Hematopoietic multipotent progenitor cell treated with erythropoietin and hydrocortisone succinate and interleukin-3 and kit ligand, for 6 days (in vitro differentiated cells): Measurements from ENCODE around the gene MYMX.
A peak's percentile ranks its signal among the peaks of the same experiment; 100 is the strongest.
"Not testable (repeated sequence)": the region's sequence is repeated elsewhere in the genome, so short reads cannot be mapped to it uniquely, and the experiment has no call there.

Experiments used
- DNase-seq: peaks from one replicate; pipeline ENCODE4 v3.0.0-alpha.2; 2015

The MYMX gene

GRCh38 chr6:44216677-44217331 is at the start of gene MYMX:
Gene MYMX, plus strand, starts transcription at chr6:44216926. Its CDS starts 546 bp downstream, at chr6:44217472.
- peak; percentile 43 for DNase-seq

- DNase-seq = no peak
Measured at GRCh38 chr6:44167567-44167966, 49.2 kb upstream of the MYMX start.

GRCh38 chr6:44169154-44169553 is 47.6 kb upstream of the MYMX start:
- peak; percentile 40 for DNase-seq

- DNase-seq = peak; percentile 33
Measured at GRCh38 chr6:44169886-44170570, 46.7 kb upstream of the MYMX start.

GRCh38 chr6:44171899-44172546 is 44.7 kb upstream of the MYMX start:
- no peak for DNase-seq

GRCh38 chr6:44172731-44173500 is 43.8 kb upstream of the MYMX start:
- DNase-seq = peak; percentile 92

- no peak for DNase-seq
Measured at GRCh38 chr6:44176130-44176761, 40.5 kb upstream of the MYMX start.

- peak; percentile 35 for DNase-seq
Measured at GRCh38 chr6:44176762-44177509, 39.8 kb upstream of the MYMX start.

GRCh38 chr6:44177691-44178423 is 38.9 kb upstream of the MYMX start:
- DNase-seq = no peak

- DNase-seq = no peak
Measured at GRCh38 chr6:44178424-44179071, 38.2 kb upstream of the MYMX start.

- no peak for DNase-seq
Measured at GRCh38 chr6:44179072-44179536, 37.6 kb upstream of the MYMX start.

GRCh38 chr6:44179648-44180047 is 37.1 kb upstream of the MYMX start:
- no peak for DNase-seq

GRCh38 chr6:44180406-44180805 is 36.3 kb upstream of the MYMX start:
- DNase-seq = no peak

- DNase-seq = no peak
Measured at GRCh38 chr6:44180886-44181285, 35.8 kb upstream of the MYMX start.

- DNase-seq = not testable (repeated sequence)
Measured at GRCh38 chr6:44181784-44182183, 34.9 kb upstream of the MYMX start.

GRCh38 chr6:44182911-44183390 is 33.8 kb upstream of the MYMX start:
- DNase-seq = no peak

- no peak for DNase-seq
Measured at GRCh38 chr6:44183783-44184182, 32.9 kb upstream of the MYMX start.

- DNase-seq = not testable (repeated sequence)
Measured at GRCh38 chr6:44185356-44185755, 31.4 kb upstream of the MYMX start.

- no peak for DNase-seq
Measured at GRCh38 chr6:44185953-44186634, 30.6 kb upstream of the MYMX start.

GRCh38 chr6:44186635-44187025 is 30.1 kb upstream of the MYMX start:
- DNase-seq = no peak
